HG03108 (cell line): ENCODE results near the gene SPRY4.
"Not testable (repeated sequence)": the region's sequence is repeated elsewhere in the genome, so short reads cannot be mapped to it uniquely, and the experiment has no call there.

Source experiments
- ATAC-seq: cut with Tn5 transposase; IDR thresholded peaks from one replicate; pipeline ENCODE4 v1.9.1; 2021; ENCODE audit warnings: moderate library complexity; ENCODE audit not compliant: unreplicated experiment

Gene SPRY4

GRCh38 chr5:142295960-142296860, 28.6 kb downstream of the SPRY4 start:
- no peak for ATAC-seq

- ATAC-seq: no peak
These were observed 29.6 kb downstream of the SPRY4 start for GRCh38 chr5:142295084-142295758.

GRCh38 chr5:142293486-142293885, 31.3 kb downstream of the SPRY4 start:
- ATAC-seq: no peak

- ATAC-seq: no peak
These were observed 32.0 kb downstream of the SPRY4 start for GRCh38 chr5:142292808-142293207.

GRCh38 chr5:142292249-142292648, 32.6 kb downstream of the SPRY4 start:
- no peak for ATAC-seq

- no peak for ATAC-seq
These were observed 34.1 kb downstream of the SPRY4 start for GRCh38 chr5:142290577-142291299.

- ATAC-seq: no peak
These were observed 34.9 kb downstream of the SPRY4 start for GRCh38 chr5:142289708-142290576.

- peak; percentile 54 for ATAC-seq
These were observed 36.9 kb downstream of the SPRY4 start for GRCh38 chr5:142287973-142288313.

- peak; percentile 77 for ATAC-seq
These were observed 37.5 kb downstream of the SPRY4 start for GRCh38 chr5:142287096-142287972.

GRCh38 chr5:142286111-142286510, 38.7 kb downstream of the SPRY4 start:
- ATAC-seq: no peak

- no peak for ATAC-seq
These were observed 41.5 kb downstream of the SPRY4 start for GRCh38 chr5:142283304-142283703.

- no peak for ATAC-seq
These were observed 42.9 kb downstream of the SPRY4 start for GRCh38 chr5:142281966-142282365.

GRCh38 chr5:142281008-142281367, 43.8 kb downstream of the SPRY4 start:
- no peak for ATAC-seq

- ATAC-seq: no peak
These were observed 44.5 kb downstream of the SPRY4 start for GRCh38 chr5:142280066-142281007.

- no peak for ATAC-seq
These were observed 46.2 kb downstream of the SPRY4 start for GRCh38 chr5:142278627-142279026.

- ATAC-seq: no peak
These were observed 47.0 kb downstream of the SPRY4 start for GRCh38 chr5:142277796-142278195.

GRCh38 chr5:142276517-142276916, 48.3 kb downstream of the SPRY4 start:
- ATAC-seq: no peak

- no peak for ATAC-seq
These were observed 49.3 kb downstream of the SPRY4 start for GRCh38 chr5:142275496-142275895.

GRCh38 chr5:142272596-142272995, 52.2 kb downstream of the SPRY4 start:
- ATAC-seq: not testable (repeated sequence)
